KBM-7 (cell line): ENCODE data around the gene ADIPOR2.
A peak's percentile ranks its signal among the peaks of the same experiment; 100 is the strongest.

Experiments used
- DNase-seq: peaks from one replicate; pipeline ENCODE4 v3.0.0-alpha.2; 2015
- in situ Hi-C: fragments of 300-500 bp; cut with MboI; formaldehyde crosslinking; loops from 2 replicates; pipeline ENCODE4 v1.14.3; 2020; ENCODE audit warnings: low sequenced_read_pairs, low pct_unique_long_range_greater_than_20kb, mixed read lengths

The ADIPOR2 gene

DNA sequence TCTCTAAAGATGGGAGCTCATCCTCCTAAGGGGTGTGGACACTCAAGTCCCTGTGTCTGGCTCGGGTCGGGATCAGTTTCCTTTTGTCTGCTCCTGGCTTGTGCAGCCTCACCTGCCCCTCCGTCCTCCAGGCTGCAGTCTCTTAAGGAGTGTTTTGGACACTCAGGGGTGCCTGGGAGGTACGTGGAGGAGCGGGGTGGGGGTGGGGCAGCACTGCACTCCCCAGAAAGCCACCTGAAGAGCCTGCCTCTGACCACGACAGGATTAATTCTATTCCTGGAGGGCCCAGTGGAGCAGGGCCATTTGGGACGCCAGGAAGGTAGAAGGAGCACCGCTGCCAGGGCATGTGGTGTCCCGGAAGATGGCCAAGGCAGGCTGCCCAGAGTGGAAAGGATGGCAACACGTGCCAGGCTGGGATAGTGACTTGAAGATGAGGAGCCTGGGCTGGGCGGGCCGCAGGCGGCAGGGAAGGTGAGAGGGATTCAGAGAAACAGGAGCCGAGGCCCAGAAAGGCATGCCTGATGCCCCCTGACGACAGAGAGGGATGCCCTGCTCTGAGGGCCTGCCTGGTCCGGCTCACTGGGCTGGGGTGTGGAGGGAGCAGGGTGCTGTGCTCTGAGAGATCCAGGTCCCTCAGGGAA is 114.7 kb downstream of the ADIPOR2 start:
- in situ Hi-C loops: loop anchor here (10.0 kb wide), 1 partner anchor 129 kb away; no protein-coding TSS in a partner anchor
- DNase-seq: no peak

DNA sequence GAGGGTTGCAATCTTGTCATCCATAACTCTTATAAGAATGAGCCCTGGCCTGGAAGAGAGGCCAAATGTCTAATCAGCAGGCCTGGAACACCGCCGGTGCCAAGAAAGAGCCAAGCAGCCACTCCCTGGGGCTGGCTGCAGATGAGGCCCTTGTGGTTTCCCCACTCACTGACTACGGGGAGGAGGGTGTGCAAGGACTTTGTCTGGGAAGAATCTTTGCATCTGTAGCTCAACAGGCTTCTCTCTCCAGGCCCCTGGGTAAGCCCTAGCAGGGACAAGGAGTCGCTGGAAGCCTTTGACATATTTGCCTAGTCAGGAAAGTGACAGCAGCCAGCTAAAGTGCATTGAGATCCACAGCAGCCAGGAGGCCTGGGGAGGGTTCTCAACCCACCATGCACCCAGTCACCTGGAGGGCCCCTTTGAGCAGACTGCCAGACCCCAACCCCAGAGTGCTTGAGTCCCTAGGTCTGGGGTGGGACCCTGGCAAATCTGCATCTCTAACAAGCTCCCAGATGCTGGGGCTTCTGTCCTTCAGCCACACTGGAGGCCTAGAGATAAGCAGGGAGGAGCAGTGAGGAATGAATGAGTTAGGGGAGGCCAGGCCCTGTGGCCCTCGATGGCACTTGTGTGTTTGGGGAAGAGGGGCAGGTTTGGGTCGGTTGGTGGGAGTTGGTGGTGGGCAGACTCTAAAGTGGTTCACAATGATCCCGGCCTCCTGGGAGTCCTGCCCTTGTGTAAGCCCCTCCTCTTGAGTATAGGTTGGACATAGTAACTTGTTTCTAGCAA is 115.6 kb downstream of the ADIPOR2 start:
- DNase-seq: peak; percentile 47
- in situ Hi-C loops: loop anchor here (10.0 kb wide), 1 partner anchor 128 kb away; no protein-coding TSS in a partner anchor

DNA sequence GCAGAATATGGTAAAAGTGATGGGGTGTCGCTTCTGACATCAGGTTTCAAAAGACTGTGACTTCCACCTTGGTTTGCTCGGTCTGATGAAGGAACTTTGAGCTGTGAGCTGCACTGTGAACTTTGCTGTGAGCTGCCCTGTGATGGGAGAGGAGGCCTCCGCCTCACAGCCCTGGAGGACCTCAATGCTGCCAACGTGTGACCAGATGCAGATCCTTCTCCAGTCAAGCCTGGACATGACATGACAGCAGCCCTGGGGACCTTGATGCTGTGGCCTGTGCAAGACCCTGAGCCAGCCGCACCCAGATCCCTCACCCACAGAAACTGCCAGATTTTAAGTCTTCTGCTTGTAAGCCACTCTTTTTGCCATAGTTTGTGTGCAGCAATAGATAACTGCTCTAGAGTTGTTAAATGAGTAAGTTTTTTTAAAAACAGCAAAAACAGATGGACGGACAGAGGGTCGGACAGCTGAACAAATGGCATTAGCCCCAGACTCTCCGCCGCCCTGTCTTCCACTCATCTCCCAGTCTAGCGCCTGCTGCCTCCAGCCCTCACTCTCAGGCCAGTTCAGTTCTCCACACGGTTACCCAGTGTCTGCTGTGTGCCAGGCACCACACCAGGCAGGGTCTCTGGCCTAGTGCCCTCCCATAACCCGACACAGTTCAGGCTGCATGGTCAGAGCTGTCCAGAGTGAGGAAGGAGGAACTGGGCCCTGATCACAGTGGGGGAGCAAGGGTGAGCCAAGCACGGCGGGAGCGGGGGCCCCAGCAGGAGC is 116.4 kb downstream of the ADIPOR2 start:
- in situ Hi-C loops: loop anchor here (10.0 kb wide), 1 partner anchor 128 kb away; no protein-coding TSS in a partner anchor

DNA sequence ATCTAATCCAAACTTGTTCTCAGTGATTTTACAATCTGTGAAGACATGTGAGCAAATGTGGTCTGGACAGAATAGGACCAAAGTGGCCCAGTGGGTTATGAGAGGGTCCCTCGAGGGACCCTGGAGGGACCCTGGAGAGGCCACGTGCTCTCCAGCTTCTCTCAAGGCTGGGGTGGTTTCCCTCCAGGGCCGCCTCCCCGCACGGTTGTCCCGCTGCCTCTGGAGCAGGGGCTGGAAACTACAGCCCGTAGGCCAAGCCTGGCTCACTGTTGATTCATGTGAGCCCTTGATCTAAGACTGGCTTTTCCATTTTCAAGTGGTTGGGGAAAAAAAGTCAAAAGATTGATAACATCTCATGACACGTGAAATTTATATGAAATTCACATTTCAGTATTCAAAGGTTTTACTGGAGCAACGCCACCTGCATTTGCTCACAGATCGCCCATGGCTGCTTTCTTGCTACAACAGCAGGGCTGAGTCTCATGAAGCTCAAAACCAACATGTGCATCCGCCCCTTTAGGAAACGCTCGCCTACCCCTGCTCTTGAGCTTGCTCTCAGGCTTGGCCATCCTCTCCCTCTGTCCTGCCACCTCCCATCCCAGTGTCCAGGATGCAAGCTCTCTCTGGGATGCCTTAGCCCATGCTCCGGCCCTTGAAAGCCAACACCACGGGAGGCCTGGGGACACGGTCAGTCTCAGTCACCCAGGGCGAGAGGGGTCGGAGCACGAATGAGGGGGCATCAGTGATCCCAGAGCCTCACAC is 117.3 kb downstream of the ADIPOR2 start:
- no peak for DNase-seq
- in situ Hi-C loops: loop anchor here (10.0 kb wide), 1 partner anchor 127 kb away; no protein-coding TSS in a partner anchor

More for the DNA sequence above, 116.4 kb downstream of the ADIPOR2 start:
- DNase-seq: no peak

DNA sequence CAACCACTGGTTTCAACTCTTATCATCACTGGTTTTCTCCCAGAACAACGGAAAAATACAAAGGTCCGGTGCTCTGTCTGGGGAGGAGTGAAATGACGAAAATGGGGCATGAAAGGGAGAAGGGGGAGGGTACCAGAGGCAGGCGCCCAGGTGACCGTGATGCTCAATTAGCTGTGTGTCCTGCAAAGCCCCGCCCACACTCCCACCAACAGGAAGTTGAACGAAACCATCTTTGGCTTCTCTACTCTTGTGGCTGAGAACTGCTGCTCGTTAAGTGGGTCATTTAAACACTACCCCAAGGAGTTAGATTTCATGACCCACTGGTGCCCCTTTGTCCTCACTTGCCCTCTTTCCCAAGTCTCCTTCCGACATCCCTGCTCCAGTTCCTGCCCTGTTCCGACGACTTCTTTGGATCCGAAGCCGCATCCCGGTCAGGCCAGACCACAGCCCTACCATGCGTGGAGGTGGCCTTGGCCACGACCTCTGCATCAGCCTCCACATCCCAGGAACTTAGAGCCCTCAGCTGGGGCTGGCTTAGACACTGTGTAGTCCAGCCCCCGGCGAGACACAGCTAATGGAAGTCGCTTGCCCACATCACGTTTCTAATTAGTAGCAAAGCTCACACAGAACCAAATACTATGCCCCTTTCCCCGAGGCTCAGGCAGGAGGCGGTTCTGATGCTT is 118.1 kb downstream of the ADIPOR2 start:
- in situ Hi-C loops: loop anchor here (10.0 kb wide), 1 partner anchor 126 kb away; no protein-coding TSS in a partner anchor
- peak; percentile 39 for DNase-seq

DNA sequence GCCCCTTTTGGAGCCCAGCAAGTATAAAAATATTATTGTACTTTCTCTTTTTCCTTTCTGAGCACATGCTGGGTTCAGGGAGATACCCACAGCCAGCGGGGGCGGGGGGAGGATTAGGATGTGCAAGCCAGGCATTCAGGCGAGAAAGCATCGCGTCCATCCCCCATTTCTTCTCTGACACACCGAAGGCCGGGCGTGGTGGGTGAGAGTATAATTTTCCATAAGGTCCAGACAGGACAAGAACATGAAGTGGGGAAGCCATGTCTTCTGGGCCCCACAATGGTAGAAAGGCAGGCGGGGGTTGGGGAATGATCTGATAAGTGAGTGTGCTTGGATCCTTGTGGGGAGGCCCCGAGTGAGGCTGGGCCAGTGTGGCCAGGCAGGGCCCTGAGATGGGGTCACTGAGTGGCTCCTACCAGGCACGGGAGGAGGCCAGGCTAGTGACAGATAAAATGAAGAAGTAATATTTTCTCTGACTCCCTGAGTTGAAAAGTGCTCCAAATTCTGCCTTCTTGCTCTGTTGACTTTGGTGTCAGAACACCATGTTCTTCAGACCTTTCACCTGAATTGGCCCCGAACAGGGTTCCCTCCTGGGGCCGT is 118.8 kb downstream of the ADIPOR2 start:
- in situ Hi-C loops: loop anchor here (10.0 kb wide), 1 partner anchor 125 kb away; no protein-coding TSS in a partner anchor

DNA sequence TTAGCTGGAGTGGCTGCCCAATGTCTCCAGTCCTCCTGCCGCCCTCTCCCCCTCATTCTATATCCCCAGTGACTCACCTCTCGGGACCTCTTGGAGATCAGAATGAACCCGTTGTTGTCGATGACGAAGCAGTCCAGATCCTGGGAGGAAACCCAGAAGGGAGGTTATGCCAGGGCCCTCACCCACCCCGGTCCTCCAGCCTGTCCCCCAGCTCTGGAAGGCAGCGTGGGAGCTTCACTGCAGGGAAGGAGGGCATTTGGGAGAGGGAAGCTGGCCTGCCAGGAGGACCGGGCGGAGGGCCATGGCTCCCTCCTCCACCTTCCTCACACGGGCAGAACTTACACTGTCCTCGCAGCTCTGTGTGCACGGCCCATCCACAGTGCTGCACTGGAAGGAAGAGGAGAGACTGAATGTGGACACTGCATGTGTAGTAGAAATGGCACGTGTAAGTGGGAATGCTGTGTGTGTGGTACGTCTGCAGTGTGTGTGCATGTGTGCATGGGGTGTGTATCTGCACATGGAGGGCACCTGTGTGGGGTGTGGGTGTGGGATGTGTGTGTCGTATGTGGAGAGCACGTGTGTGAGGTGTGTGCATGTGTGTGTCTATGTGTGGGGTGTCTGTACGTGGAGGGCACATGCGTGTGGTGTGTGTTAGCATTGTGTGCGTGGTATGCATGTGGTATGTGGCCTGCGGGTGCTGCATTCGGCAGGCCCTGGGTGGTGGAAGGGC is 119.5 kb downstream of the ADIPOR2 start:
- DNase-seq: no peak
- in situ Hi-C loops: no loop called here

More for the DNA sequence above, 118.8 kb downstream of the ADIPOR2 start:
- no peak for DNase-seq

DNA sequence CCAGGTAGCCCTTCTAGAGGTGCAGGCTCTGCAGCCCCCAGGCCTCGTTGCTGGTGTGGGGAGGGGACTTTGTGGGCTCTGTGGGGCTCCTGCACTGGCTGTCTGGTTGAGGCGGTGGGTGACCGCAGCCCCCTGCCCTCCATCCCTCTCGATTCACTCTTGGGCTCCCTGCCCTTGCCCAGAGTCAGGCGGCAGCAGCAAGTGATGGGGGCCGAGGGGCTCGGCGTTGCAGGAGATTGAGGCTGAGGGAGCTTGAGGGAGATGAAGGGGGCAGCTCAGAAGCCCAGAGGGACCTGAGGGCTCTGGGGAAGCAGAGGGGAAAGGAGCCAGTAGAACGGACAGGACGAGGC is 120.0 kb downstream of the ADIPOR2 start:
- no peak for DNase-seq
- in situ Hi-C loops: no loop called here

DNA sequence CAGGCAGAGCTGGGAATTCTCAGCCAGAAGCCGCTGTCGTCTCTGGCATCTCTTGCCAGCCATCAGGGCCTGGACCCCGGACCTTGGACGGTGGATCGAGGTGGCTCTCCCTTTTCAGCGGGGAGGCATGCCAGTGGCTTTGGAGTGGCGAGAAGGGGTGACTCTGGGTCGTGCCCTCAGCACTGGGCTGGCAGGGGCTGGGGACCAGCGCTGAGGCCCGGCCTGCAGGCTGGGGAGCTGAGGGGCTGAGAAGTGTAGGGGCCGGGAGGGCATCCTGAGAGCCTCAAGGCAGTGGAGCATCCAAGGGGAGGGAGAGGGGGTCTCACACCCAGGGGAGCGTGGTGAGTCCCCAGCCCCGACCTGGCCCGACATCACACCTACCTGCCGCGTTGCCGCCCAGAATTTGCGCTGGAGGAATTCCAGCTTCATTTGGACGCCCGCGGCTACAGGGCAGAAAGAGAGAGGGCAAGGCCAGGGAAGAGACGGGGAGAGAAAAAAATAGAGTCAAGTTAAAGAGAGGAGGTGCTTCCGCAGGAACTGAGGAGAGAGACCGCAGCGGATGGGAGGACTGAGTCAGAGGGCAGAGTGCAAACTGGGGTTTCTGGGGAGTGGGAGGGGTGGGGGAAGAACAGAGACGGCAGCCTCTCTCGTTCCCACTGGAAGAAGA is 120.5 kb downstream of the ADIPOR2 start:
- peak; percentile 89 for DNase-seq
- in situ Hi-C loops: no loop called here

DNA sequence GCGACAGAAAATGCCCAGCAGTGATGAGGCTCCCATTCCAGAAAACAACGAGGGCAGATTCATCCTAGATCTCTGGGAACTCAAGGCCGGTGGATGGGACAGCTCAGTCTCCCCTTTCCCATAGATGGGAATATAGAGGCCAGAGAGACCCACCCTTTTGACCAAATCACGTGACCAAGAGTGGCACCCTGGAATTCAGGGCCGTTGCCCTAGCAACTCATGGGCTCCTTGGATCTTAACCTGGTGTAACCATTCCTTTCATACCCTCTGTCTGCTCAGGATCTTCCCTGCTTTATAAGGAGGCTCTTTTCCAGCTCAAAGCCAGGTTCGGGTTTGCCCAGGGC is 121.0 kb downstream of the ADIPOR2 start:
- in situ Hi-C loops: no loop called here
- DNase-seq: no peak

DNA sequence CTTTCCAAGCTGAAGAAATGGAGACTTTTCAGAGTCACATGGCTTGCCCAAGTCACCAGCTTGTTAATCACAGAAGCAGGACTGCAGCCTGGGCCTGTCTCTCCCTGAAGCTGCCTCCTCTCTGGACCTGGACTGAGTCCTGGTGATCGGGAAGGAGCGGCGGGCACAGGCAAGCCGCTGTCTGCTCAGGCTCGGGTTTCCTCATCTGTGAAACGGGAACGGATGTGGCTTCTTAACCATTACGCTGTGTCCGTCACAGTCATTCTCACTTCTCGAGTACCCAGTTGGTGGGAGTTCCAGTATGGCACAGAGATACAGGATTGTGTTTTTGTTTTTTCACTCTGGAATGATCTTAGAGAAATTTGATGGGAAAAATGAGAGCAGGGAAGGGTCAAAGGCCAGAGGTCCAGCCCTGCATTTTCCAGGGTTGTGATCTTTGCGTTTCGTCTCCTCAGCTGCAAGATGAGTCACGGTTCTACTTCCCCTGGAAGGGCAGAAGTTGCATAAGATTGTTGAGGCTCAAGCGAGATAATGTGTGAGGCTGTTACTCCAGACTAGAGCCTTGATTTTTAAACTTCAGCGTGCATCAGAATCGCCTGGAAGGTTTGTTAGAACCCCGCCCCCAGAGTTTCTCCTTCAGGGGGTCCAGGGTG is 121.9 kb downstream of the ADIPOR2 start:
- in situ Hi-C loops: no loop called here
- peak; percentile 91 for DNase-seq

DNA sequence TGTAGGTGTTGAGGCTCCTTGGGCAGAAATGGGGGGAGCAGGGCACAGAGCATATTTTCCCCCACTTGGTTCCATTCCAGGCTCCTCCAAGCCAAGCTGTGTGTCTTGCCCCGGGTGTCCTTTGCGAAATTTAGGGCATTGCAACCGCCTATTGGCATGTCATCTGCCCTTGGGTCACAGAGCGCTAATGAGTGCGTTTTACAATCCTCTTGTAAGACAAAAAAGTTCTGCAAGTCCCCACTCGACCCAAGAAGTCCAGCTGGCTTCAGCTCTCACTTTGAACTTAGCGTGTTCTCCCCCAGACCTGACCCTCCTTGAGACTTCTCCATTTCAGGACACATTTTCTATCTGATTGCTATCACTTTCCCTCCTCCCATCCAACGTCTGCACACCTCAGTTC is 123.4 kb downstream of the ADIPOR2 start:
- in situ Hi-C loops: no loop called here
- DNase-seq: no peak

DNA sequence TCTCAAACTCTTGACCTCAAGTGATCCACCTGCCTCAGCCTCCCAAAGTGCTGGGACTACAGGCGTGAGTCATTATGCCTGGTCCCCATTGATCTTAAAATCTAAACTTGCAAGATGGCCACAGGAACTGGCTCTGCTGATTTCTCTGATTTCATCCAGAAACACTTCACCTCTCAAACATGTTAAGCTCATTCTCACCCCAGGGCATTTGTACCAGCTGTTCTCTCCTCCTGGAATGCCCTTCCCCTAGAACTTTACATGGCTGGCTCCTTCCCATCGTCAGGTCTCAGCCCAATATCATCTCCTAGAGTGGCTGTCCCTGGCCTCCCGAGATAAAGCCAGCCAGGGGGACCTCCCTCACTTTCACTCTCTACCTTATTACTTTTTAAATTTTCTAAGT is 124.2 kb downstream of the ADIPOR2 start:
- DNase-seq: no peak
- in situ Hi-C loops: no loop called here

DNA sequence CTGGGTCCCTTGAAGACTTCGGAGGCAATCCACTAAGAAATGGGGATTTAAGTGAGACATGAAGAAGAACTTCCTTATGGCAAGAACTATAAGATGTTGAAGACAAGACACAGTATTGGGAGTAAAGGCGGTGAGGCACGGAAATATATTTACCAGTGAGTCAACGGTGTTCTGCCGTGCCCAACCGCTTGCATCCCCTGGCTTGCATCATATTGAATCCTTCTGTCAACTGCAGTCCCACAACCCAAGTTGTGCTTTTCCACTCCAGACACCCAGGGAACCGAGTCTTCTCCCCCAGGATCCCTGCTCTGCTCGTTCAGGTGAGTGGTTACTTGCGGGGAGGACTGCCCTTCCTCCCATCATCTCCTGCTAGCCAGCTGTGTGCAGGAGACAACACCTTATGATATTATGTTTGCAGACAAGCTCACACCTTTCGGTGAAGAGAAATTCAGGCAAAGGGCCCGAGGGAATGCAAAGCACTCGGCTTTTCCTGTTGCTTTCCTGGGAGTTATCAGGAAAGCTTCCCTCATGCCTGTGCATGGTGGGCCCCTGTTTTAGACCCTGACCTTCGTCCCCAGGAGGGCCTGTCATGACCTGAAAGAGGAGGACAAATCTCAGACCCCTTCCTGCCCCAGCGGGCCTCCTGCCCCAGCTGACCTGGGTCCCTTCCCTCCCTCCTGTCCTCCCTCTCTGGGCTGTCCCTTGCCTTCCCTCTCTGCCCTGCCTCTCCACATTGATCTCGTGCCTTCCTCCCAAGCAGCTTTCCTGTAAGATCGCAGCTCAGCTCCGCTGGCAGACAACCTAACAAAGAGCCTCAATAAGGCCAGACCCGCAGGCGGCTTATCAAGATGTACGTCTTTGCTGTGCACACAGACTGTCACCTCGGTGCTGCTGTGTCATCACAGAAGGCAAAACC is 125.2 kb downstream of the ADIPOR2 start:
- in situ Hi-C loops: no loop called here
- DNase-seq: no peak

DNA sequence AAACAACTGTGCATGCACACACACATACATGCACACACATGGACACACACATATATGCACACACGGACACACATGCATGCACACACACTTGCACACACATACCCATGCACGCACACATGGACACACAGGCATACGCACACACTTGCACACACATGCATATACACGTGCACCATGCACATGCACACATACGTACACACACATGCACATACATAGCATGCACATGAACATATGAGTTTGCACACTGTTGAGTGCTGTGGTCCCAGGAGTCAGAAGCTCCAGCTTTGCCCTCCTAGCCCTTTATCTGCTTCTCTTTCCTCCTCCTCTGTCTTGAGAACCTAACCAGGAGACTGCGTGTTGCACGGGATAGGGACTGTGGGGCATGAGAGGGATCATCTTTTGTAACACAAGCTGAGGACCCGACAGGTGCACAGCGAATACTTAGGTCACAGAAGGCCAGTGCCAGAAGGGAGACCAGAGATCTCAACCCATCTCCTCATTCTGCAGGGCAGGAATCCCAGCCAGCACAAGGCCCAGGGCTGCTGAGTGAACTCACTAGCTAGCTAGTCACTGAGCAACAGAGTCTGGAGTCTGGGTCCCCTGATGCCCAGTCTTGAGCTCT is 126.0 kb downstream of the ADIPOR2 start:
- no peak for DNase-seq
- in situ Hi-C loops: no loop called here
